NB4 (cell line): Measurements from ENCODE around the gene TUBB3.
"Not testable (repeated sequence)": the region's sequence is repeated elsewhere in the genome, so short reads cannot be mapped to it uniquely, and the experiment has no call there.

Source experiments
- DNase-seq: peaks from one replicate; pipeline ENCODE4 v3.0.0; 2010; ENCODE audit warnings: low read depth
- H3K4me3 ChIP-seq: one replicate; pipeline ENCODE4 v1.5.1; 2011; ENCODE audit warnings: mild to moderate bottlenecking, low read depth, low read length, moderate library complexity
- MYC ChIP-seq: IDR thresholded peaks from 2 replicates; pipeline ENCODE4 v1.6.1; 2011; ENCODE audit warnings: low read depth, low read length
- POLR2A ChIP-seq: IDR thresholded peaks from 2 replicates; pipeline ENCODE4 v1.6.1; 2011; ENCODE audit warnings: mild to moderate bottlenecking; ENCODE audit not compliant: insufficient read length; ENCODE audit errors: extremely low read depth
- TF ChIP-seq, protein P1 (sequence below): IDR thresholded peaks from one replicate; pipeline ENCODE4 v1.5.1; 2012; ENCODE audit warnings: low read depth, low read length
- TF ChIP-seq, protein P2 (sequence below): IDR thresholded peaks from 2 replicates; pipeline ENCODE4 v1.6.1; 2011; ENCODE audit warnings: low read depth, low read length

Gene TUBB3

DNA sequence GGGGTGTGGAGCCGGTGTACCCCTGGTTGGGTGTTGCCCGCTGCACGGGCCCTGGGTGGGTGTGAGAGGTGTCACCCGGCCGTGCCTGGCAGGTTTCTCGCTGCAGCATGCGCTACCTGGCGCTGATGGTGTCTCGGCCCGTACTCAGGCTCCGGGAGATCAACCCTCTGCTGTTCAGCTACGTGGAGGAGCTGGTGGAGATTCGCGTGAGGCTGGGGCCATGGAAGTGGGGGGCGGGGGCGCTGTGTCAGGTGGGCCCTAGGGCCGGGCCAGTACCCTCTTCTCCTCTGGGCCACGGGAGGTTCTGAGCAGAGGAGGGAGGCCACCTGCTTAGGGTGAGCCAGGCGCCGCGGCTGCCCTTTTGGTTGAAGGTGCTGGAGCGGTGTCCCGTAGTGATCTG lies 38.8 kb downstream of the TUBB3 start:
- DNase-seq = no peak
- H3K4me3 ChIP-seq = no peak overlapping the region
- TF ChIP-seq MYC (no peak), POLR2A (no peak)
- TF ChIP-seq, protein P1, sequence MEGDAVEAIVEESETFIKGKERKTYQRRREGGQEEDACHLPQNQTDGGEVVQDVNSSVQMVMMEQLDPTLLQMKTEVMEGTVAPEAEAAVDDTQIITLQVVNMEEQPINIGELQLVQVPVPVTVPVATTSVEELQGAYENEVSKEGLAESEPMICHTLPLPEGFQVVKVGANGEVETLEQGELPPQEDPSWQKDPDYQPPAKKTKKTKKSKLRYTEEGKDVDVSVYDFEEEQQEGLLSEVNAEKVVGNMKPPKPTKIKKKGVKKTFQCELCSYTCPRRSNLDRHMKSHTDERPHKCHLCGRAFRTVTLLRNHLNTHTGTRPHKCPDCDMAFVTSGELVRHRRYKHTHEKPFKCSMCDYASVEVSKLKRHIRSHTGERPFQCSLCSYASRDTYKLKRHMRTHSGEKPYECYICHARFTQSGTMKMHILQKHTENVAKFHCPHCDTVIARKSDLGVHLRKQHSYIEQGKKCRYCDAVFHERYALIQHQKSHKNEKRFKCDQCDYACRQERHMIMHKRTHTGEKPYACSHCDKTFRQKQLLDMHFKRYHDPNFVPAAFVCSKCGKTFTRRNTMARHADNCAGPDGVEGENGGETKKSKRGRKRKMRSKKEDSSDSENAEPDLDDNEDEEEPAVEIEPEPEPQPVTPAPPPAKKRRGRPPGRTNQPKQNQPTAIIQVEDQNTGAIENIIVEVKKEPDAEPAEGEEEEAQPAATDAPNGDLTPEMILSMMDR = no peak
- TF ChIP-seq, protein P2, sequence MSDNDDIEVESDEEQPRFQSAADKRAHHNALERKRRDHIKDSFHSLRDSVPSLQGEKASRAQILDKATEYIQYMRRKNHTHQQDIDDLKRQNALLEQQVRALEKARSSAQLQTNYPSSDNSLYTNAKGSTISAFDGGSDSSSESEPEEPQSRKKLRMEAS = no peak

DNA sequence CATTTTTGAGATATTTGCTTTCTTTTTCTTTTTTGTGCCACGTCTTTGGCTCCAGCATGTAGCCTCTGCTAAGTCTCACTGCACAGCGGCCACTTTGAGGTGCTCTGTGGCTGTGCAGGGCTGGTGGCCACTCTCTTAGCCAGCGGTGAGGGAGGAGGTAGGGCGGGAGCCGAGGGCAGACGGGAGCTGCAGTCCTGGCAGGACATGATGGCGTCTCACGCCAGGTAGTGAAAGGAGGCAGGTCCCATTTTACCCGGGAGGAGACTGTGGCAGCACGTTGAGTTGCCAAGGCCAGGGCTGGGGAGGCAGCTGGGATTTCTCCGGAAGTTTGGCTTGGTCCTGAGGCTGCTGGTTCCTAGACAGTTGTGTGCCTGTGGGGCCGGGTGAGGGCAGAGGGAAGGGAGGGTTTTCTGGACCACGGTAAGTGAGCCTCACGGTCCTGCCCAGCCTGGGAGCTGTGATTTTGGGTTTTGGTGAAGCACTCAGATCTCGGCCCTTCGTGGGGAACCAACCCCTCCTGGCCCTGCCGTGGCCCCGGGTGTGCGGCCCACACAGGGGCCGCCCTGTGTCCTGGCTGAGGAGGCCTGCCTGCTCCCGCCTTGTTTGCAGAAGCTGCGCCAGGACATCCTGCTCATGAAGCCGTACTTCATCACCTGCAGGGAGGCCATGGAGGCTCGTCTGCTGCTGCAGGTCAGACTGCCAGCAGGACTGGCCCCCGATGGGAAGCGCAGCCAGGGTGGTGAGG lies 39.8 kb downstream of the TUBB3 start:
- no peak overlapping the region for H3K4me3 ChIP-seq
- DNase-seq = no peak
- no peak for TF ChIP-seq MYC
- TF ChIP-seq, protein P1 = no peak
- TF ChIP-seq, protein P2 = no peak
- TF ChIP-seq POLR2A = no peak

DNA sequence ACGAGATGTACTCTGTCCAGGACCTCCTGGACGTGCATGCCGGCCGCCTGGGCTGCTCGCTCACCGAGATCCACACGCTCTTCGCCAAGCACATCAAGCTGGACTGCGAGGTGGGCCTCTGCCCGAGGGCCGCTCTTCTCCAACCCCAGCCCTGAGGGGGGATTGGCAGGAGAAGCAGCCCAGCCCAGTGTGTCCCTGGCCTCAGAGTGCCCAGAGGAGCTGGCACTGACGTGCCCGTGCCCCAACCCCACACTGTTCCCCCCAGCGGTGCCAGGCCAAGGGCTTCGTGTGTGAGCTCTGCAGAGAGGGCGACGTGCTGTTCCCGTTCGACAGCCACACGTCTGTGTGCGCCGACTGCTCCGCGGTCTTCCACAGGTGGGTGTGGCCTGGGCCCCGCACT lies 41.1 kb downstream of the TUBB3 start:
- DNase-seq = no peak
- TF ChIP-seq POLR2A = no peak
- TF ChIP-seq MYC = no peak
- TF ChIP-seq, protein P1 = no peak
- TF ChIP-seq, protein P2 = no peak
- no peak overlapping the region for H3K4me3 ChIP-seq

DNA sequence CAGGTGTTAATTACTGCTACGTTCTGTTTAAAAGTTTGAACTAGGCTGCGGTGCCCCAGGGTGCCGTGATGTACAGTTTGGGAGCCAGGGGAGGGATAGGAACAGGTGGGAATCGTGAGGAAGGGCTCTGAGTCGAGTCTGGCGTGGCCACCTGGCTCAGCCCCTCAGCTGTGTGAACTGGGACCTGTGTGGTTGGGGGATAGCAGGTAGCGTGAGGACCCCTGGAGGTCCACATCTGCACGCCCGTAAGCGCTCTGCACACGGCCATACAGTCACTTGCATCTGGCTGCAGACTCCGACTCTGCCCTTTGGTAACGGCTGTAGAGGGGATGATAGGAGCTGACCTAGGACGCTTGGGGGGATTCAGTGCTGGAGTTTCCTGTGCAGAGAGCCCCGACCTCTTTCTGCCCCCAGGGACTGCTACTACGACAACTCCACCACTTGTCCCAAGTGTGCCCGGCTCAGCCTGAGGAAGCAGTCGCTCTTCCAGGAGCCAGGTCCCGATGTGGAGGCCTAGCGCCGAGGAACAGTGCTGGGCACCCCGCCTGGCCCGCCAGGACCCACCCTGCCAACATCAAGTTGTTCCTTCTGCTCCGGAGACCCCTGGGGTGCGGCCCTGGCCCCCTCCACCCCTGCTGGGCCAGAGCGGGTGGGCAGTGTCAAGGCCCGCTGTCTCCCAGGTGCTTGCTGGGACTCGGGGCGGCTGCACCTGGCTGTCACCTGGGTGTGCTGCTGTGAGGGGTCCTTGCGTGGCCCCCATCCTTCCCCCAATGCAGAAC lies 42.5 kb downstream of the TUBB3 start:
- DNase-seq = no peak
- TF ChIP-seq, protein P1 = no peak
- TF ChIP-seq MYC = no peak
- no peak for TF ChIP-seq POLR2A
- TF ChIP-seq, protein P2 = no peak
- H3K4me3 ChIP-seq = no peak overlapping the region

DNA sequence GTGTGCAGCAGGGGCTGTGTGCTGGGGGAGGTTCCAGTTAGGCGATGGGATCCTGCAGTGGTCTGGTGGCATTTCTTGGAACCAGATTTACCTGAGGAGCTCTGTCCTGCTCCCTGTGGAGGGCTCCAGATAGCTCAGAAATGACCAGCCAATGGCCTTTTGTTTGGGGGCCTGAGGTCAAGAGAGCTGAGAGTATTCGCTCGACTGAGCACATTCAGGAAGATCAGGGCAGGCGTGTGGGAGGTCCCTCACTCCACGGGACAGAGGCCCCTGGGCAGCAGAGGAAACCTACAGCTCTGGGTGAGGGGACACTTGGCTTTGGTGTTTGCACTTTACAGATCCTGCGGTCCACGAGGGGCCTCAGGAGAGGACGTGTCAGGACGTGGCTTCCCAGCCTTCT lies 43.6 kb downstream of the TUBB3 start:
- H3K4me3 ChIP-seq = no peak overlapping the region
- TF ChIP-seq, protein P2 = no peak
- TF ChIP-seq MYC (no peak), POLR2A (no peak)
- TF ChIP-seq, protein P1 = no peak
- DNase-seq = no peak

DNA sequence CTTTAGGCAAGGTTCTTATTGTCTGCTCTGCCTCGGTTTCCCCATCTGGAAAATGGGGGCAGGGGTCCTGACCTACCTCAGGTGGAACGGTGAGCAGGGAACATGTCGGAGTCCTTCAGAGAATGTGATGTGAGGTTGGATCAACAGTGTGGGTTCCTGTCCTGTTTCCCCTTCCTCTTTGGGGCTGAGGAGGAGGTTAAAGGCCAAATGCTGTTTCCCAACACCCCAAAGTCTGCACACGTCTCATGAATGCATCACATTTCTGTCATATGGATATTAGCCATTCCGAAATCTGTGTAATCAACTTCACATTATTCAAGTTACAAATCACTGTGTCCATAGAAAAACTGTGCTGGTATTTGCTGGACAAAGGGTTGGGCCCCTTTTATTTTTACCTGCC lies 44.3 kb downstream of the TUBB3 start:
- not testable (repeated sequence) for H3K4me3 ChIP-seq, DNase-seq

DNA sequence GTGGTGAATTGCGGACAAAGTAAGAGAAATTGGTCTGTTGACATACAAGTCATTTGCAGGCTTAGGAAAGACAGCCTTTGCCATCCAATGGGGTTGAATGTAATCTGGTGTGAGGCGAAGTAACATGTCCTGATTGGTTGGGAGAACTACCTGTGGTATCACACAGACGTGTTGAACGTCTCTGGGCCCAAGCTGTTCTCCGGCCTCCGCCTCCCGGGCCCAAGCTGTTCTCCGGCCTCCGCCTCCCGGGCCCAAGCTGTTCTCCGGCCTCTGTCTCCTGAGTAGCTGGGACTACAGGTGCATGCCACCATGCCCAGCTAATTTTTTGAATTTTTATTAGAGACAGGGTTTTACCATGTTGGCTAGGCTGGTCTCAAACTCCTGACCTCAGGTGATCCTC lies 44.9 kb downstream of the TUBB3 start:
- H3K4me3 ChIP-seq, DNase-seq: not testable (repeated sequence)
